Inflammatory macrophage (primary cell): ENCODE data around the gene FBXW11.

ENCODE experiments used
- DNase-seq, 2 donors: peaks; one replicate each; pipeline ENCODE4 v3.0.0-alpha.2; 2020 to 2022

The FBXW11 gene

DNA sequence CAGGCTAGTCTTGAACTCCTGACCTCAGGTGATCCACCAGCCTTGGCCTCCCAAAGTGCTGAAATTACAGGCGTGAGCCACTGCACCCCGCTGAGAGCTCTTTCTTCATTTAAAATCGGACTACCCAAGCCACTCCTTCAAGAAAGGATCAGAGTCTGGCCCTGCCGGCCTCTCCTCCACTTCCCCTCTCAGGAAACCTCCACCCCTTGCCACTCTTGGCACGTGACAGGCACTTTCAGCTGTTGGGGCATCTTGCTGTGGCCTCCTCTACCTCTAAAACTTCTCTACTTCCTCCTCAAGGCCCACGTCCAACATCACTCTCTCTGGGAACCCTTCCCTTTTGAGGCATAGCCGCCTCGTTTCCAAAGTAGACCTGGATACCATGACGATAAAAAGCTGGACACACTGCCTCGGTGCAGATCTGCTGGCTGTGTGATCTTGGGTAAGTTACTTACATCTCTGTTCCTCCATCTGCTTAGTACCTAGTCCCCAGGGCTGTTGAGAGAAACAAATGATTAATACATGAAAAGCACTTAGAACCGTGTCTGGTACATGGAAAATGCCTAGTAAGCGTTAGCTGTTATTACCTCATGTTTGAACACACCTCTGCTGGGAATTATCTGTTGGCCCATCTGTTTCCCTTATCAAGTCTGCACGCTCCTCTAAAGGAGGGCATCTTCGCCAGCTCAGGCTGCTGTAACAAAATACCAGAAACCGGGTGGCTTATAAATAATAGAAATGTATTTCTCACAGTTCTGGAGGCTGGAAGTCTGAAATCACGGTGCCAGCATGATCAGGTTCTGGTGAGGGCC is 165.5 kb downstream of the FBXW11 start:
- peak; percentile 57 to 68 for DNase-seq

GRCh38 chr5:171840066-171840465 is 166.4 kb downstream of the FBXW11 start:
- DNase-seq: no peak

- no peak for DNase-seq
Measured at GRCh38 chr5:171839112-171839511, 167.3 kb downstream of the FBXW11 start.

GRCh38 chr5:171838066-171838465 is 168.4 kb downstream of the FBXW11 start:
- DNase-seq: no peak

GRCh38 chr5:171837522-171837921 is 168.9 kb downstream of the FBXW11 start:
- no peak for DNase-seq

DNA sequence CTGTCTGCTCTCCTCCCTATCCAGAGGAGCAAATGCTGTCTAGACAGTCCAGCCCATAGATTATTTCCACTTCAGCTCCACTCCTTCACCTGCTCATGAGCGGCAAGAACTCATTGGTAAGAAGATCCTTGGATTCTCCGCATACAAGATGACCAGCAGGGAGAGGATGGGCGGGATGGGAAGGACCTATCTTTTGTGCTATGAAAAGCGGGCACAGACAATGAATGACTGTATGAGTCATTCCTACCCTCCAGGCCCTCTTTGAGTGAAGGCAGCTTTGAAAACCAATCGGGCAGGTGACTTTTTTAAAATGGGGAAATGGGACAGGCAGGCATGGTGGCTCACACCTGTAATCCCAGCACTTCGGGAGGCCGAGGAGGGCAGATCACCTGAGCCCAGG is 171.4 kb downstream of the FBXW11 start:
- no peak for DNase-seq

GRCh38 chr5:171834461-171834860 is 172.0 kb downstream of the FBXW11 start:
- no peak for DNase-seq

- DNase-seq: no peak
Measured at GRCh38 chr5:171832775-171833174, 173.7 kb downstream of the FBXW11 start.

GRCh38 chr5:171830686-171831085 is 175.8 kb downstream of the FBXW11 start:
- no peak for DNase-seq

GRCh38 chr5:171827162-171827561 is 179.3 kb downstream of the FBXW11 start:
- no peak for DNase-seq

GRCh38 chr5:171826132-171826531 is 180.3 kb downstream of the FBXW11 start:
- DNase-seq: no peak

DNA sequence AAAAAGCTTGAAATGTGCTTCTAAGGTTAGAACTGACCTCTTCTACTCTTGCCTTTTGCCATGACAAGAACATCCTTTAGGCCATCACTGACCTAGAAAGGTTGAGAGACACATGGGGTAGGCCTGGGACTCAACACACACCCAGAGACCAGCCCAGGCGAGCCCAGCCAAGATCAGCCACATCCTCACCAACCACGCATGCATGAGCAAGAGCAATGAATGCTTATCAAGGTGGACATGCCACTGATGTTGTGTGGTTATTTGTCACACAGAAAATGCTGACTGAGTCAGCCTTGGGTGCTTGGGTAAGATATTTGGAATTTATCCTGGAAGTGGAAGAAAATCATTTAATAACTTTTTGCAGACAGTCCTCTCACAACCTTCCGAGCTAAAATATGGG is 181.4 kb downstream of the FBXW11 start:
- DNase-seq: no peak

- DNase-seq: no peak
Measured at GRCh38 chr5:171823269-171823668, 183.2 kb downstream of the FBXW11 start.

DNA sequence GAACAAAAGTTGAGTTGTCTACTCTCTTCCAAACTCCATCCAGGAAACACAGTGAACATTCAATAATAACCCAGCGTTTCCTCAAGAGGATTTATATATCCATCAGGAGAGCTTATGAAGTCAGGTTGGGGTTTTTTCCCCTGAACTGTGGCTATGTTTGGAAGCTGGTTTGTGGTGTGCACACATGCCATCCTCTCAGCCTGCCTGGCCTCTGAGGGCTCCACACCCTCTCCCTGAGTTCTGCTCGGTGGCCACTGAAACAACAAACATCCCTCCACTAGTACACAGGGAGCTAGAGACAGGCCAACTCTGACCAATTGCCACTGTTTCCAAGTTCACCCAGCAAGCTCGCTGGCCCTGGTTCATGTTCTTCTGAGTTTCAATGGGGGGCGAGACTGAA is 185.2 kb downstream of the FBXW11 start:
- no peak for DNase-seq

DNA sequence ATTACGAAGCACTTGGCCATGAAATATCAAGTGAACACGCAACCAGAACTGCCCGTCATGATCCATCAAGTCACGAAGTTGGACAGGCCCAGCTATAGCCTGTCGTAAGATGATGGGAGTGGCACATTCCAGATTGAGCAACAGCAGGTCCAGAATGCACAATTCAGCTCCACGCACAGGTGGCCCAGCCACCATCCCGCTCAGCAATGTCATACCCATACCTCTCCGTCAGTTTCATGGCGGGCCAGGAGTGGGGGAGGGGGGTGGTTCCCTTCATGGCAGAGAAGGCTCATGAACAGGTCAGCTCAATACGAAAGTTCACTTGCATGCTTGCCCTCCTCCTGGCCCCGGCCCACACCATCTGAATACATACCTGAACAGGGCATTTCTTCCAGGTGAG is 185.9 kb downstream of the FBXW11 start:
- DNase-seq: no peak

DNA sequence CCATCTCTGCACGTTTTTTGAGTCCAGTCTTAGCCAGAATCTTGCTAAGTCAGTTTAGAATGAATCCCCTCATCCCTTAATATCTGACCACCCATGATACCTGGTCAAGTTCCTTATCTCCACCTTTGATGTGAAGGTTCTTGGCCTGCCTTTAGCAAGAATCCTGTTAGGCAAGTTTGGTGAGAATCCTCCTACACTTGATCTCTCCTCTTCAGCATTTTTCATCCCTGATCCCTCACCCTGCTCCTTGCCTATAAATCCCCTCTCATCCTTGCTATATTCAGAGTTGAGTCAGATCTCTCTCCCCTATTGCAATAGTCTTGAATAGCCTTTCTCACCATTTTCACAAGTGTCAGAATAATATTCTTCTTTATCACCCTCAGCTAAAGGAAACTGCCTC is 189.8 kb downstream of the FBXW11 start:
- DNase-seq: no peak

DNA sequence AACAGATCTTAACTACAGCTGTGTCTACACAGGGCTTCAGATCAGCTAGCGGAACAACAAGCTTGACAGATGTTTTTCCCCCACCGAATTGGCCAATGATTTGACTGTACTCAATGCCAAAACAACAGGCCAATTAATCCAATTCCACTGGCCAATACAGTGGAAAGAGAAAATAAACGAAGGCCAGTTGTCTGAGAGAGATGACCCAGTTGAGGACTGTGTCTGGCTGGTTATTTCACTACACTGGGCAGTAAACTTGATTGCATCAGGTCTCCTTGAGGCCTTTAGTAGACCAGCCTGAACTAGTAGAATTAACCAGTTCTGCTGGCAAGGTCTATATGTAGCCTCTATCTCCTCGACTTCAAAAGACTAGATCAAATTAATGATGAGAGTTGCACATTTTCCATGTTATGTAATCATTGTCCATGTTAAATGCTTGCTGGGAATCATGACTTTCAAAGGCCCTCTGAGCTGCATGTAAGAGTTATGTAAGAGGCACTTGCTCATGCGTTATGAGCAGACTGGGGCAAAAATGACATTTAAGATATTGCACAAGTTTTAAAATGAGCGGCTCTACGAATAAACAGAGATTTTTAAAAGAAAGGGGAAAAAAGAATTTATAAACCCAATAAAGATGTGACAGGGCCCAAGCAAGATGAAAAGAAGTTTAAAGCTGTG is 192.5 kb downstream of the FBXW11 start:
- DNase-seq: peak; percentile 9 to 17

DNA sequence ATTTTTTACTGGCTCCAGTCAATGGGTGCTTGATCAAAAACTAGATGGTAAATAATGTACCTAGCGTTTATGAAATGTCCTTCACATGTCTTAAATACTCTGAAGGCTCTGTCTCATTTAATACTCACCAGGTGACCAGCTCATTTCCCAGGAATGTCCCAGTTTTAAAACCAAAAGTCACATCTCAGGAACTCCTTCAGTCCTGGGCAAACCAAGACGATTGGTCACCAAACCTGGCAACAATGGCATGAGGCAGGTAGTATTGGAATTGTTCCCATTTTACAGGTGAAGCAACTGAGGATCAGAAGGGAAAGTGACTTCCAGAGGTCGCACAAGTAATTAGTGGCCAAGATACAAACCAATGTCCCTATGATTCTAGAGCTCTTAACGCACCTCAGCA is 193.2 kb downstream of the FBXW11 start:
- DNase-seq: no peak
